Lower leg skin (tissue), 3 donors: ENCODE results near the gene NKAIN2.

Experiments
- CTCF ChIP-seq, 3 donors: fragments of 450-650 bp; IDR thresholded peaks; one replicate each; pipeline ENCODE4 v1.5.1; 2016; ENCODE audit warnings: antibody characterized with exemption in 3 of 3, mild to moderate bottlenecking in 3 of 3, moderate library complexity in 2 of 3
- POLR2A ChIP-seq, 2 donors: fragments of 450-650 bp; IDR thresholded peaks; one replicate each; pipeline ENCODE4 v1.6.1; 2016 to 2017; ENCODE audit warnings: antibody characterized with exemption in 2 of 2, mild to moderate bottlenecking in 1 of 2, moderate library complexity in 1 of 2

- TF ChIP-seq CTCF (IDR thresholded peaks at IDR 0.05) (no peak), POLR2A (IDR thresholded peaks at IDR 0.05) (no peak)
These were observed 884.7 kb downstream of the NKAIN2 start for GRCh38 chr6:124688369-124688768.
